ENCODE results near the gene FOXO6. TPM values are rescaled to one million over a fixed set of nuclear protein-coding genes. Genes with fewer than 3 reads are reported as not detected.

Gene FOXO6
- total RNA-seq, 1 donor from 2014 or later: 9.9 TPM

GRCh38 chr1:41414716-41415306 is 53.6 kb downstream of the FOXO6 start:
- Mint-ChIP-seq H3K4me3 (no peak overlapping the region), H3K27me3 (peaks cover 3% of the 10 kb centered on the region), H3K36me3 (no peaks in the 10 kb centered on the region), H3K4me1 (ENCODE audit: unreplicated experiment) (peaks cover 11% of the 10 kb centered on the region), H3K9me3 (no peaks in the 10 kb centered on the region), H3K27ac (no peak overlapping the region)
- no peak for DNase-seq (ENCODE audit: extremely low spot score, unreplicated experiment)
- TF ChIP-seq CTCF (conservative IDR thresholded peaks at IDR 0.05): no peak

- Mint-ChIP-seq H3K4me3 (no peak overlapping the region), H3K36me3 (no peaks in the 10 kb centered on the region), H3K27me3 (peaks cover 4% of the 10 kb centered on the region), H3K4me1 (ENCODE audit: unreplicated experiment) (peaks cover 23% of the 10 kb centered on the region), H3K27ac (no peak overlapping the region), H3K9me3 (no peaks in the 10 kb centered on the region)
- DNase-seq (ENCODE audit: extremely low spot score, unreplicated experiment): no peak
- no peak for TF ChIP-seq CTCF (conservative IDR thresholded peaks at IDR 0.05)
These were observed 54.8 kb downstream of the FOXO6 start for GRCh38 chr1:41416081-41416480.

- Mint-ChIP-seq H3K9me3 (no peaks in the 10 kb centered on the region), H3K27me3 (peaks cover 6% of the 10 kb centered on the region), H3K4me1 (ENCODE audit: unreplicated experiment) (peaks cover 26% of the 10 kb centered on the region), H3K4me3 (no peak overlapping the region), H3K36me3 (no peaks in the 10 kb centered on the region), H3K27ac (peak overlapping the region; percentile 57)
- peak; percentile 94 for TF ChIP-seq CTCF (conservative IDR thresholded peaks at IDR 0.05)
- no peak for DNase-seq (ENCODE audit: extremely low spot score, unreplicated experiment)
These were observed 55.5 kb downstream of the FOXO6 start for GRCh38 chr1:41416552-41417334.

- no peak for DNase-seq (ENCODE audit: extremely low spot score, unreplicated experiment)
- Mint-ChIP-seq H3K27ac (peak overlapping the region; percentile 57), H3K36me3 (no peaks in the 10 kb centered on the region), H3K27me3 (peaks cover 6% of the 10 kb centered on the region), H3K4me1 (ENCODE audit: unreplicated experiment) (peaks cover 25% of the 10 kb centered on the region), H3K9me3 (no peaks in the 10 kb centered on the region), H3K4me3 (no peak overlapping the region)
- TF ChIP-seq CTCF (conservative IDR thresholded peaks at IDR 0.05): peak; percentile 35
These were observed 56.1 kb downstream of the FOXO6 start for GRCh38 chr1:41417335-41417682.

GRCh38 chr1:41417746-41418145 is 56.5 kb downstream of the FOXO6 start:
- Mint-ChIP-seq H3K27me3 (peaks cover 6% of the 10 kb centered on the region), H3K9me3 (no peaks in the 10 kb centered on the region), H3K4me1 (ENCODE audit: unreplicated experiment) (peaks cover 24% of the 10 kb centered on the region), H3K4me3 (no peak overlapping the region), H3K36me3 (no peaks in the 10 kb centered on the region), H3K27ac (peak overlapping the region; percentile 36)
- TF ChIP-seq CTCF (conservative IDR thresholded peaks at IDR 0.05): no peak
- no peak for DNase-seq (ENCODE audit: extremely low spot score, unreplicated experiment)
